ENCODE results near the gene DCP2. TPM values are rescaled to one million over a fixed set of nuclear protein-coding genes. Genes with fewer than 3 reads are reported as not detected.

Gene DCP2
- total RNA-seq, 4 donors from 2014 or later = 15.7 to 26.7 (median 17.7) TPM

GRCh38 chr5:113061846-113062780, 85.5 kb downstream of the DCP2 start:
- no peak overlapping the region for H3K27ac ChIP-seq (replicated peaks in 1 of 4)
- whole genome bisulfite sequencing = 67% methylated on average over 5 of the region's 5 CpGs
- intact Hi-C loops (cut with DNase I) = no loop called here

DNA sequence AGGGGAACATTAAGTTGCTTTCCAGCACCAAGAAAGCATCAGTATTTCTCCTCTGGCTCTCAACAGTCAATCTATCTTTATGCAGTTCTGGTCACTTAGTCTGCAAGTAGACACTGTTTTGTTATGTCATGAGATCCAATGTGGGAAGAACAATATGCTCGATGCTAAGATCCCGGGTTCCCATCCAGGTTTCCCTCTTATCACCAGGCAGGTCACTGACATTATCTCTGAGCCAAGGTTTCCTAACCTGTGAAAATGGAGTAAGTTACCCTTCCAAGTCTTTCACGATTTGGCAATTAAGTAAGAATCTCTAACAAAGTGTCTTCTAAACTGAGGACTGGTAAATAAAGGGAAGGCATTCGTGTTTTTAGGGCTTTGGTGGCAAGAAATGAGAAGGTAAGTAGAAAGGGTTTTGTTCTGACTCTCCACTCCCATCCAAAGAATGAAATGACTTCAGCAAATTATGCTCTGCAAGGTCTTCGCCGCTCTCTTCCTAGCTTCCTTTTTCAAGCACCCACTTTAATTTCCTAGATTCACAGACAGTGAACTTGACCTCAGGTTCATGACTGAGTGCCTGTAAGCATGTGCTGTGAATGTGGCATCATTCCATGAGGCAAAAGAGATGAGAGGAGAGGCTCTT, 86.4 kb downstream of the DCP2 start:
- no peak overlapping the region for H3K4me3 ChIP-seq
- TF ChIP-seq POLR2A (IDR thresholded peaks at IDR 0.05; ENCODE audit: low read depth) (no peak), POLR2AphosphoS5 (IDR thresholded peaks at IDR 0.05) (no peak), EP300 (IDR thresholded peaks at IDR 0.05) (no peak)
- TF ChIP-seq, protein P1, sequence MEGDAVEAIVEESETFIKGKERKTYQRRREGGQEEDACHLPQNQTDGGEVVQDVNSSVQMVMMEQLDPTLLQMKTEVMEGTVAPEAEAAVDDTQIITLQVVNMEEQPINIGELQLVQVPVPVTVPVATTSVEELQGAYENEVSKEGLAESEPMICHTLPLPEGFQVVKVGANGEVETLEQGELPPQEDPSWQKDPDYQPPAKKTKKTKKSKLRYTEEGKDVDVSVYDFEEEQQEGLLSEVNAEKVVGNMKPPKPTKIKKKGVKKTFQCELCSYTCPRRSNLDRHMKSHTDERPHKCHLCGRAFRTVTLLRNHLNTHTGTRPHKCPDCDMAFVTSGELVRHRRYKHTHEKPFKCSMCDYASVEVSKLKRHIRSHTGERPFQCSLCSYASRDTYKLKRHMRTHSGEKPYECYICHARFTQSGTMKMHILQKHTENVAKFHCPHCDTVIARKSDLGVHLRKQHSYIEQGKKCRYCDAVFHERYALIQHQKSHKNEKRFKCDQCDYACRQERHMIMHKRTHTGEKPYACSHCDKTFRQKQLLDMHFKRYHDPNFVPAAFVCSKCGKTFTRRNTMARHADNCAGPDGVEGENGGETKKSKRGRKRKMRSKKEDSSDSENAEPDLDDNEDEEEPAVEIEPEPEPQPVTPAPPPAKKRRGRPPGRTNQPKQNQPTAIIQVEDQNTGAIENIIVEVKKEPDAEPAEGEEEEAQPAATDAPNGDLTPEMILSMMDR (IDR thresholded peaks at IDR 0.05) = no peak
- DNase-seq (ENCODE audit: extremely low spot score) = no peak
- peaks cover 6 to 21% (median 14%) of the 10 kb centered on the region in 4 donors for H3K4me1 ChIP-seq
- H3K27me3 ChIP-seq = no peaks in the 10 kb centered on the region
- no peaks in the 10 kb centered on the region for H3K9me3 ChIP-seq
- 90% methylated on average over 6 of the region's 6 CpGs for WGBS
- intact Hi-C loops (cut with DNase I) = no loop called here
- no peak overlapping the region for H3K27ac ChIP-seq (replicated peaks in 1 of 4)
- peaks cover 0 to 72% (median 25%) of the 10 kb centered on the region in 4 donors for H3K36me3 ChIP-seq

More at GRCh38 chr5:113061846-113062780, 85.5 kb downstream of the DCP2 start:
- peaks cover 0 to 63% (median 20%) of the 10 kb centered on the region in 4 donors for H3K36me3 ChIP-seq
- no peaks in the 10 kb centered on the region for H3K9me3 ChIP-seq
- no peaks in the 10 kb centered on the region for H3K27me3 ChIP-seq
- no peak for DNase-seq (ENCODE audit: extremely low spot score)
- TF ChIP-seq POLR2AphosphoS5 (IDR thresholded peaks at IDR 0.05) (no peak), EP300 (IDR thresholded peaks at IDR 0.05) (no peak), POLR2A (IDR thresholded peaks at IDR 0.05; ENCODE audit: low read depth) (no peak)
- TF ChIP-seq, protein P1 (IDR thresholded peaks at IDR 0.05) = no peak
- peaks cover 6 to 21% (median 17%) of the 10 kb centered on the region in 4 donors for H3K4me1 ChIP-seq
- no peak overlapping the region for H3K4me3 ChIP-seq

DNA sequence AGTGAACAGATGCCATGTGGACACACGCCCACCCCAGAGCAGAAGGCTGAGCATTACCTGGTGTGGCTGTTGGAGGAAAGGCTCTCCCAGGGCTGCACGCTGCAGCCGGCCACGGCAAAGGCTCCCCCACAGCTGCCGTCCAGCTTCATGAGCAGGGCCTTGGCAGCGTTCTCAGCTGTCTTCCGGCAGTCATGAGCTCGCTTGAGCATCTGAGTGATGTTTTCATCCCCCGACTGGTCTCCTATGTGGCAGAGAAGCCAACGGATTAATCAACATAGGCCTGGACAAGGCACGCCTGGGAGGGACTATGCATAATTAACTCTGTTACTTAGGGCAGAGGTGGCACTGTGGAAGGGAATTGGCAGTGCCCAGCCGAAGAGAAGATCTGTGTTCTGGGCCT, 87.3 kb downstream of the DCP2 start:
- no peak overlapping the region for H3K27ac ChIP-seq (replicated peaks in 1 of 4)
- DNase-seq (ENCODE audit: extremely low spot score) = no peak
- peaks cover 0 to 72% (median 28%) of the 10 kb centered on the region in 4 donors for H3K36me3 ChIP-seq
- intact Hi-C loops (cut with DNase I) = no loop called here
- no peaks in the 10 kb centered on the region for H3K9me3 ChIP-seq
- no peaks in the 10 kb centered on the region for H3K27me3 ChIP-seq
- WGBS = 89% methylated on average over 9 of the region's 12 CpGs
- no peak overlapping the region for H3K4me3 ChIP-seq
- H3K4me1 ChIP-seq = peaks cover 6 to 14% (median 10%) of the 10 kb centered on the region in 4 donors
- TF ChIP-seq POLR2A (IDR thresholded peaks at IDR 0.05; ENCODE audit: low read depth) (no peak), POLR2AphosphoS5 (IDR thresholded peaks at IDR 0.05) (no peak), EP300 (IDR thresholded peaks at IDR 0.05) (no peak)
- TF ChIP-seq, protein P1 (IDR thresholded peaks at IDR 0.05) = no peak

GRCh38 chr5:113064806-113065205, 88.2 kb downstream of the DCP2 start:
- H3K4me1 ChIP-seq = peaks cover 0 to 5% (median 2%) of the 10 kb centered on the region in 4 donors
- H3K27me3 ChIP-seq = no peaks in the 10 kb centered on the region
- no peak overlapping the region for H3K4me3 ChIP-seq
- no peak for DNase-seq (ENCODE audit: extremely low spot score)
- TF ChIP-seq POLR2AphosphoS5 (IDR thresholded peaks at IDR 0.05) (no peak), POLR2A (IDR thresholded peaks at IDR 0.05; ENCODE audit: low read depth) (no peak), EP300 (IDR thresholded peaks at IDR 0.05) (no peak)
- TF ChIP-seq, protein P1 (IDR thresholded peaks at IDR 0.05) = no peak
- intact Hi-C loops (cut with DNase I) = no loop called here
- no peaks in the 10 kb centered on the region for H3K9me3 ChIP-seq
- WGBS = 100% methylated on average over 1 of the region's 1 CpG
- peaks cover 0 to 78% (median 31%) of the 10 kb centered on the region in 4 donors for H3K36me3 ChIP-seq
- no peak overlapping the region for H3K27ac ChIP-seq (replicated peaks in 1 of 4)
